ENCODE measurements around the gene CA6. TPM values are rescaled to one million over a fixed set of nuclear protein-coding genes. Genes with fewer than 3 reads are reported as not detected.
A peak's percentile ranks its signal among the peaks of the same experiment; 100 is the strongest.

CA6 gene
- total RNA-seq, 1 donor from 2014 or later = not detected

- TF ChIP-seq POLR2A (IDR thresholded peaks at IDR 0.05) (no peak), CTCF (IDR thresholded peaks at IDR 0.05) (no peak), POLR2AphosphoS5 (IDR thresholded peaks at IDR 0.05; ENCODE audit: insufficient read depth in 1 of 2, low read depth in 1 of 2) (no peak)
- H3K4me1 ChIP-seq = peaks cover 4% of the 10 kb centered on the region
- no peaks in the 10 kb centered on the region for H3K9me3 ChIP-seq
- no peaks in the 10 kb centered on the region for H3K27me3 ChIP-seq
- intact Hi-C loops (cut with DNase I) = no loop called here
- no peak for DNase-seq (ENCODE audit: extremely low spot score in 2 of 2)
- no peak overlapping the region for H3K4me3 ChIP-seq
- no peak overlapping the region for H3K27ac ChIP-seq
- H3K36me3 ChIP-seq = no peaks in the 10 kb centered on the region
Observed at GRCh38 chr1:9005395-9005708, 59.7 kb downstream of the CA6 start.

- intact Hi-C loops (cut with DNase I) = no loop called here
- no peaks in the 10 kb centered on the region for H3K36me3 ChIP-seq
- peaks cover 4% of the 10 kb centered on the region for H3K4me1 ChIP-seq
- no peaks in the 10 kb centered on the region for H3K27me3 ChIP-seq
- no peak for DNase-seq (ENCODE audit: extremely low spot score in 2 of 2)
- TF ChIP-seq CTCF (IDR thresholded peaks at IDR 0.05) (no peak), POLR2AphosphoS5 (IDR thresholded peaks at IDR 0.05; ENCODE audit: insufficient read depth in 1 of 2, low read depth in 1 of 2) (no peak), POLR2A (IDR thresholded peaks at IDR 0.05) (no peak)
- no peaks in the 10 kb centered on the region for H3K9me3 ChIP-seq
- H3K27ac ChIP-seq = no peak overlapping the region
- H3K4me3 ChIP-seq = no peak overlapping the region
Observed at GRCh38 chr1:9006956-9007615, 61.4 kb downstream of the CA6 start.

GRCh38 chr1:9008236-9008635 lies 62.6 kb downstream of the CA6 start:
- no peaks in the 10 kb centered on the region for H3K9me3 ChIP-seq
- no peak overlapping the region for H3K27ac ChIP-seq
- TF ChIP-seq CTCF (IDR thresholded peaks at IDR 0.05) (no peak), POLR2A (IDR thresholded peaks at IDR 0.05) (no peak), POLR2AphosphoS5 (IDR thresholded peaks at IDR 0.05; ENCODE audit: insufficient read depth in 1 of 2, low read depth in 1 of 2) (no peak)
- no peaks in the 10 kb centered on the region for H3K27me3 ChIP-seq
- H3K4me1 ChIP-seq = peaks cover 4% of the 10 kb centered on the region
- intact Hi-C loops (cut with DNase I) = no loop called here
- DNase-seq (ENCODE audit: extremely low spot score in 2 of 2) = no peak
- H3K36me3 ChIP-seq = no peaks in the 10 kb centered on the region
- H3K4me3 ChIP-seq = no peak overlapping the region

GRCh38 chr1:9009438-9010370 lies 64.0 kb downstream of the CA6 start:
- intact Hi-C loops (cut with DNase I) = no loop called here
- TF ChIP-seq CTCF (IDR thresholded peaks at IDR 0.05) (peak in 1 of 3 experiments; percentile 33), POLR2A (IDR thresholded peaks at IDR 0.05) (no peak)

More at GRCh38 chr1:9009438-9010370, 64.0 kb downstream of the CA6 start:
- no peak for DNase-seq (ENCODE audit: extremely low spot score in 2 of 2)
- Histone ChIP-seq H3K9me3 (no peaks in the 10 kb centered on the region), H3K27me3 (no peaks in the 10 kb centered on the region), H3K27ac (no peak overlapping the region), H3K4me3 (no peak overlapping the region), H3K36me3 (no peaks in the 10 kb centered on the region), H3K4me1 (peaks cover 4% of the 10 kb centered on the region)
